K562 (cell line): ENCODE results near the gene IL1R1. TPM values are rescaled to one million over a fixed set of nuclear protein-coding genes. Genes with fewer than 3 reads are reported as not detected.
A peak's percentile ranks its signal among the peaks of the same experiment; 100 is the strongest.

Source experiments
- ATAC-seq: fragments of 200-7000 bp; cut with Tn5 transposase; 3 replicates; pipeline ENCODE4 v1.9.1; 2020; ENCODE audit warnings: moderate library complexity
- BruUV-seq: library from RNA; stranded (reverse); fragments of 400-500 nt; replicated peaks from 2 replicates; lab custom pipeline; 2021; lab: Mats Ljungman, UMichigan
- CTCF ChIA-PET: fragments of 300-600 bp; formaldehyde crosslinking; extraction: SDS; loops from one replicate; lab custom pipeline; 2021; ENCODE audit warnings: low intra/inter-chr PET ratio; lab: Yijun Ruan, JAX
- POLR2A ChIA-PET: fragments of 300-600, 350-650 bp; sonication (Branson Sonifier 250); formaldehyde crosslinking; extraction: SDS; loops from one replicate; lab custom pipeline; 2021; ENCODE audit warnings: antibody characterized with exemption, inconsistent platforms; lab: Yijun Ruan, JAX
- DNase-seq, 4 experiments: peaks; one replicate each; pipeline versions ENCODE4 v3.0.0 to v3.0.0-alpha.2; 2011 to 2018; ENCODE audit warnings: low spot score in 3 of 4, mixed read lengths in 3 of 4; ENCODE audit errors: extremely low read depth in 1 of 4
- FAIRE-seq: peaks from 2 replicates; lab custom pipeline; 2011; peaks lifted over from hg19 to GRCh38; lab: Jason Lieb, UNC
- H2AFZ ChIP-seq: 2 replicates; pipeline ENCODE4 v1.6.0; 2011; ENCODE audit warnings: low read depth, low read length, control low read depth, inconsistent platforms
- H3K27ac ChIP-seq: fragments of 200-600 bp; 3 replicates; pipeline ENCODE4 v1.8.0; 2011; ENCODE audit warnings: low read depth, mild to moderate bottlenecking, control low read depth, inconsistent platforms, low read length, moderate library complexity, mixed read lengths; ENCODE audit errors: extremely low read depth
- H3K27me3 ChIP-seq, 2 experiments: fragments of 300-600 bp in 1 of 2; 2 replicates in 1 of 2; 3 replicates in 1 of 2; pipeline versions ENCODE4 v1.6.0 to v1.8.0; 2011; ENCODE audit warnings: inconsistent platforms in 2 of 2, low read length in 2 of 2, mild to moderate bottlenecking in 1 of 2, mixed read lengths in 1 of 2, moderate library complexity in 1 of 2; ENCODE audit not compliant: control insufficient read depth in 2 of 2, insufficient read depth in 2 of 2
- H3K36me3 ChIP-seq: fragments of 300-600 bp; 3 replicates; pipeline ENCODE4 v1.8.0; 2011; ENCODE audit warnings: mild to moderate bottlenecking, low read length, inconsistent platforms; ENCODE audit not compliant: control insufficient read depth, insufficient read depth
- H3K4me1 ChIP-seq, 2 experiments: fragments of 200-600 bp in 1 of 2; replicated peaks in 1 of 2; 2 replicates in 1 of 2; 3 replicates in 1 of 2; pipeline versions ENCODE4 v1.5.1 to v1.8.0; 2011; ENCODE audit warnings: inconsistent platforms in 2 of 2, low read length in 2 of 2, mild to moderate bottlenecking in 1 of 2, mixed read lengths in 1 of 2, moderate library complexity in 1 of 2; ENCODE audit not compliant: control insufficient read depth in 2 of 2, insufficient read depth in 2 of 2
- H3K4me2 ChIP-seq: 2 replicates; pipeline ENCODE4 v1.6.1; 2011; ENCODE audit warnings: low read length, control low read depth, inconsistent platforms, mixed read lengths; ENCODE audit not compliant: insufficient read depth
- H3K4me3 ChIP-seq: fragments of 200-600 bp; sonication (generic), shearing (Covaris generic); 2 replicates; pipeline ENCODE4 v1.5.1; 2016; ENCODE audit warnings: control low read depth, inconsistent platforms
- H3K79me2 ChIP-seq: fragments of 200-600 bp; 3 replicates; pipeline ENCODE4 v1.8.0; 2011; ENCODE audit warnings: low read length, inconsistent platforms; ENCODE audit not compliant: control insufficient read depth, insufficient read depth
- H3K9ac ChIP-seq, 2 experiments: 2 replicates each; pipeline versions ENCODE4 v1.6.0 to v1.6.1; 2011; ENCODE audit warnings: low read depth in 2 of 2, low read length in 2 of 2, control low read depth in 1 of 2, inconsistent platforms in 1 of 2, mild to moderate bottlenecking in 1 of 2, mixed read lengths in 1 of 2; ENCODE audit not compliant: insufficient read depth in 1 of 2
- H3K9me1 ChIP-seq: one replicate; pipeline ENCODE4 v1.6.0; 2011; ENCODE audit warnings: inconsistent platforms, mild to moderate bottlenecking, low read length, moderate library complexity; ENCODE audit not compliant: control insufficient read depth, insufficient read depth
- H3K9me3 ChIP-seq: replicated peaks from 2 replicates; pipeline ENCODE4 v1.5.1; 2011; ENCODE audit warnings: low read depth, low read length, inconsistent platforms; ENCODE audit not compliant: control insufficient read depth, insufficient read depth
- H4K20me1 ChIP-seq: replicated peaks from 2 replicates; pipeline ENCODE4 v1.6.1; 2011; ENCODE audit warnings: low read length, inconsistent platforms, mixed read lengths; ENCODE audit not compliant: control insufficient read depth, insufficient read depth
- CREB1 ChIP-seq, 2 experiments: sonication (generic) in 1 of 2; formaldehyde crosslinking in 1 of 2; IDR thresholded peaks; 2 replicates each; pipeline versions ENCODE4 v1.6.1 to v1.8.0; 2012 to 2022; ENCODE audit warnings: inconsistent platforms in 1 of 2, mild to moderate bottlenecking in 1 of 2, missing genetic modification reagents in 1 of 2, moderate library complexity in 1 of 2
- HMG20A ChIP-seq: fragments of 450-650 bp; formaldehyde crosslinking; conservative IDR thresholded peaks from 2 replicates; pipeline ENCODE4 v1.4.0; 2020; ENCODE audit warnings: mild to moderate bottlenecking, mixed read lengths
- MEIS2 ChIP-seq: fragments of 450-650 bp; IDR thresholded peaks from 2 replicates; pipeline ENCODE4 v1.6.1; 2014; ENCODE audit warnings: mild to moderate bottlenecking; ENCODE audit not compliant: partially characterized antibody
- MYBL2 ChIP-seq, 2 experiments: fragments of 450-650 bp in 1 of 2; sonication (generic) in 1 of 2; formaldehyde crosslinking in 1 of 2; IDR thresholded peaks; 2 replicates each; pipeline versions ENCODE4 v1.6.1 to v1.8.1; 2017 to 2022; ENCODE audit warnings: borderline replicate concordance in 1 of 2, inconsistent platforms in 1 of 2, low read depth in 1 of 2, mild to moderate bottlenecking in 1 of 2, missing genetic modification reagents in 1 of 2, moderate library complexity in 1 of 2
- POLR2AphosphoS2 ChIP-seq: IDR thresholded peaks from 2 replicates; pipeline ENCODE4 v1.6.1; 2012; ENCODE audit warnings: low read length, improper control_type of control experiment
- RAD51 ChIP-seq: fragments of 450-650 bp; IDR thresholded peaks from 2 replicates; pipeline ENCODE4 v1.7.1; 2016; ENCODE audit warnings: low read depth, mild to moderate bottlenecking, borderline replicate concordance
- TGIF2 ChIP-seq: sonication (generic); formaldehyde crosslinking; IDR thresholded peaks from 2 replicates; pipeline ENCODE4 v1.8.1; 2022; ENCODE audit warnings: mild to moderate bottlenecking, missing genetic modification reagents, moderate library complexity
- ZC3H8 ChIP-seq: fragments of 450-650 bp; IDR thresholded peaks from 2 replicates; pipeline ENCODE4 v1.6.1; 2017
- ZNF146 ChIP-seq: IDR thresholded peaks from one replicate; pipeline ENCODE4 v1.6.1; 2018; ENCODE audit warnings: missing compliant biosample characterization; ENCODE audit not compliant: unreplicated experiment
- ZNF76 ChIP-seq: fragments of 250-450 bp; sonication (Bioruptor Pico); IDR thresholded peaks from 2 replicates; pipeline ENCODE4 v1.4.0; 2020; ENCODE audit warnings: mild to moderate bottlenecking, moderate library complexity, borderline replicate concordance
- ZNF785 ChIP-seq: fragments of 250-450 bp; sonication (Bioruptor Pico); IDR thresholded peaks from 2 replicates; pipeline ENCODE4 v1.4.0; 2020; ENCODE audit warnings: mild to moderate bottlenecking
- WGBS: fragments of 100-300 bp; shearing (Covaris generic); methylation state at CpG from one replicate; pipeline ENCODE4 v1.1.6; 2016; ENCODE audit warnings: low coverage, mixed read lengths; ENCODE audit not compliant: insufficient coverage; ENCODE audit errors: missing lambda C conversion rate; 5-methylcytosine and 5-hydroxymethylcytosine counted together
- in situ Hi-C: fragments of 300-500 bp; cut with MboI; formaldehyde crosslinking; loops from 4 replicates; pipeline ENCODE4 v1.15.0; 2018; ENCODE audit warnings: inconsistent platforms, mixed read lengths
- intact Hi-C: fragments of 100-400 bp; cut with micrococcal nuclease; formaldehyde crosslinking; loops from 2 replicates; pipeline ENCODE4 v1.14.2; 2022
- polyA plus RNA-seq, 8 experiments: library from polyadenylated mRNA; depleted of rRNA in 4 of 8; stranded (reverse) in 5 of 8; unstranded in 3 of 8; fragments of >200 nt; fragmentation: Nextera tagmentation in 2 of 8; fragmentation: Illumina TruSeq in 1 of 8; extraction: Ambion mirVana in 2 of 8; extraction: Trizol in 1 of 8; gene quantifications; 2 replicates each; pipeline versions ENCODE4 v1.2.1 to v1.2.3, GENCODE V29; 2011 to 2014; ENCODE audit warnings: inconsistent platforms in 1 of 8, missing spikeins in 1 of 8
- total RNA-seq, 7 experiments: library from RNA; depleted of rRNA in 6 of 7; stranded (reverse); fragments of >200 nt in 6 of 7; fragmentation: Illumina TruSeq in 2 of 7; extraction: Trizol in 2 of 7; gene quantifications; 2 replicates each; pipeline versions ENCODE4 v1.2.1 to v1.2.3, GENCODE V29; 2011 to 2021; ENCODE audit warnings: low replicate concordance in 1 of 7
- TF ChIP-seq, protein P1 (sequence below): fragments of 450-650 bp; formaldehyde crosslinking; IDR thresholded peaks from 2 replicates; pipeline ENCODE4 v1.4.0; 2020; ENCODE audit warnings: mild to moderate bottlenecking, moderate library complexity
- TF ChIP-seq, protein P2 (sequence below): fragments of 450-650 bp; IDR thresholded peaks from 2 replicates; pipeline ENCODE4 v1.7.1; 2018; ENCODE audit warnings: mild to moderate bottlenecking, low read depth; ENCODE audit not compliant: partially characterized antibody
- TF ChIP-seq, protein P3 (sequence below): sonication (generic); formaldehyde crosslinking; IDR thresholded peaks from 2 replicates; pipeline ENCODE4 v1.8.0; 2022; ENCODE audit warnings: mild to moderate bottlenecking, missing genetic modification reagents
- TF ChIP-seq, protein P4 (sequence below): fragments of 250-450 bp; sonication (Bioruptor Pico); IDR thresholded peaks from 2 replicates; pipeline ENCODE4 v1.5.0; 2021

IL1R1 gene
- total and polyA plus RNA-seq, 9 of the 15 experiments (the other 6 are each of a cell fraction or from before 2014, with no cell fraction given), result 0.81 to 3.9 (median 1.6) TPM

DNA sequence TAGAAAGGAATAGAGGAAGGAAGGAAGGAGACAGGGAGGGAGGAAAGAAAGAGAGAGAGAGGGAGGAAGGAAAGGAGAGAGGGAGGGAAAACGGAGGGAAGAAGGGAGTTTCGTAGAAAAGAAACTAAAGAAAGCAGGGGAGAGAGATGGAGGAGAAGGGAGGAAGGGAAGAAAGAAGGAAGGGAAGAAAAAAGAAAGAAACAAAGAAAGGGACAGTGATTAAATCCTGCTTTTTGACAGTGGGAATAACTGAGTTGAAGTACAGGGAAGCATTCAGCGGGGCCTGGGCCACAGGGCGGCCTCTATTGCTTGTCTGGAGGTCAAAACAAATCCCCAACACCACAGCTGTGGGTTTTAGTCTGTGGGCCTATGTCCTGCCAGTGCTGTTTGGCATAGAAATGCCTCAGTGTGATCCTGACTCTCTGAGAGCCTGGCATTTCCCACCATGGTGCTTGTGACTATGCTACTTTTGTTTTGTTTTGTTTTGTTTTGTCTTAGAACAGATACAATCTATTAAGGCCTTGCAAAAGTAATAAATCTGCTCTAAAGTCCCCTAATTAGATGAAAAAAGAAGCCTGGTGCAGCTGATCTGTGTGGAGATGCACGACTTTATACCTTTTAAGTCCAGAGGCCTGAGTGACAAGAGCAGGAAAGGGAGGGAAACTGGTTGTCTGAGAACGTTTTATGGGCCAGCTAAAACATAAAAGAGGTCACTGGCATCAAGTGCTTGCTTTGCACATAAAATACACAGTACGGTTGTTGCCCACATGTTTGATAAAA, 84.3 kb downstream of the IL1R1 start:
- peak overlapping the region; percentile 81 for H3K27ac ChIP-seq
- H2AFZ ChIP-seq, result peak overlapping the region; percentile 95
- no peaks in the 10 kb centered on the region for H3K27me3 ChIP-seq
- intact Hi-C loops (no loop called here), in situ Hi-C loops (no loop called here)
- no peaks in the 10 kb centered on the region for H3K36me3 ChIP-seq
- WGBS, result 73% methylated on average over 7 of the region's 7 CpGs
- ChIA-PET CTCF (no interaction called here), POLR2A (interaction anchor here (0.6 kb wide), 2 partner anchors 19 to 708 kb away, joined by 3 read pairs; no protein-coding TSS in a partner anchor)
- H3K9me3 ChIP-seq, result no peaks in the 10 kb centered on the region
- ATAC-seq (no peak), DNase-seq (no peak), FAIRE-seq (no peak)
- no peak overlapping the region for H3K9ac ChIP-seq
- H4K20me1 ChIP-seq, result no peaks in the 10 kb centered on the region
- no peaks in the 10 kb centered on the region for H3K79me2 ChIP-seq
- H3K9me1 ChIP-seq, result no peaks in the 10 kb centered on the region
- BruUV-seq, result no TSS peak
- H3K4me1 ChIP-seq, result peaks cover 3 to 24% of the 10 kb centered on the region in 2 experiments; a peak in 4 of 5 replicates
- no peak overlapping the region for H3K4me3 ChIP-seq
- peak overlapping the region; percentile 63; the same call in 1 of the 2 replicates for H3K4me2 ChIP-seq
- TF ChIP-seq ZNF785 (no peak), MYBL2 (IDR thresholded peaks at IDR 0.05; ENCODE audit: low read depth) (0 out of 2 replicates have a peak, but pooled peaks have one; percentile 25), MYBL2 (CRISPR knock-in tag; IDR thresholded peaks at IDR 0.05; ENCODE audit: borderline replicate concordance) (no peak), RAD51 (no peak), ZNF146 (CRISPR knock-in tag) (no peak), HMG20A (no peak), POLR2AphosphoS2 (no peak), ZNF76 (CRISPR knock-in tag) (no peak), ZC3H8 (no peak), CREB1 (IDR thresholded peaks at IDR 0.05) (no peak), CREB1 (CRISPR knock-in tag; IDR thresholded peaks at IDR 0.05) (no peak), TGIF2 (CRISPR knock-in tag) (no peak), MEIS2 (no peak)
- TF ChIP-seq, protein P1, sequence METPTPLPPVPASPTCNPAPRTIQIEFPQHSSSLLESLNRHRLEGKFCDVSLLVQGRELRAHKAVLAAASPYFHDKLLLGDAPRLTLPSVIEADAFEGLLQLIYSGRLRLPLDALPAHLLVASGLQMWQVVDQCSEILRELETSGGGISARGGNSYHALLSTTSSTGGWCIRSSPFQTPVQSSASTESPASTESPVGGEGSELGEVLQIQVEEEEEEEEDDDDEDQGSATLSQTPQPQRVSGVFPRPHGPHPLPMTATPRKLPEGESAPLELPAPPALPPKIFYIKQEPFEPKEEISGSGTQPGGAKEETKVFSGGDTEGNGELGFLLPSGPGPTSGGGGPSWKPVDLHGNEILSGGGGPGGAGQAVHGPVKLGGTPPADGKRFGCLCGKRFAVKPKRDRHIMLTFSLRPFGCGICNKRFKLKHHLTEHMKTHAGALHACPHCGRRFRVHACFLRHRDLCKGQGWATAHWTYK (CRISPR knock-in tag), result no peak
- TF ChIP-seq, protein P2, sequence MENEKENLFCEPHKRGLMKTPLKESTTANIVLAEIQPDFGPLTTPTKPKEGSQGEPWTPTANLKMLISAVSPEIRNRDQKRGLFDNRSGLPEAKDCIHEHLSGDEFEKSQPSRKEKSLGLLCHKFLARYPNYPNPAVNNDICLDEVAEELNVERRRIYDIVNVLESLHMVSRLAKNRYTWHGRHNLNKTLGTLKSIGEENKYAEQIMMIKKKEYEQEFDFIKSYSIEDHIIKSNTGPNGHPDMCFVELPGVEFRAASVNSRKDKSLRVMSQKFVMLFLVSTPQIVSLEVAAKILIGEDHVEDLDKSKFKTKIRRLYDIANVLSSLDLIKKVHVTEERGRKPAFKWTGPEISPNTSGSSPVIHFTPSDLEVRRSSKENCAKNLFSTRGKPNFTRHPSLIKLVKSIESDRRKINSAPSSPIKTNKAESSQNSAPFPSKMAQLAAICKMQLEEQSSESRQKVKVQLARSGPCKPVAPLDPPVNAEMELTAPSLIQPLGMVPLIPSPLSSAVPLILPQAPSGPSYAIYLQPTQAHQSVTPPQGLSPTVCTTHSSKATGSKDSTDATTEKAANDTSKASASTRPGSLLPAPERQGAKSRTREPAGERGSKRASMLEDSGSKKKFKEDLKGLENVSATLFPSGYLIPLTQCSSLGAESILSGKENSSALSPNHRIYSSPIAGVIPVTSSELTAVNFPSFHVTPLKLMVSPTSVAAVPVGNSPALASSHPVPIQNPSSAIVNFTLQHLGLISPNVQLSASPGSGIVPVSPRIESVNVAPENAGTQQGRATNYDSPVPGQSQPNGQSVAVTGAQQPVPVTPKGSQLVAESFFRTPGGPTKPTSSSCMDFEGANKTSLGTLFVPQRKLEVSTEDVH, result no peak
- TF ChIP-seq, protein P3, sequence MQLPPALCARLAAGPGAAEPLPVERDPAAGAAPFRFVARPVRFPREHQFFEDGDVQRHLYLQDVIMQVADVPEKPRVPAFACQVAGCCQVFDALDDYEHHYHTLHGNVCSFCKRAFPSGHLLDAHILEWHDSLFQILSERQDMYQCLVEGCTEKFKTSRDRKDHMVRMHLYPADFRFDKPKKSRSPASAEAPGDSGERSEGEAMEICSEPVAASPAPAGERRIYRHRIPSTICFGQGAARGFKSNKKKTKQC (CRISPR knock-in tag), result no peak
- TF ChIP-seq, protein P4, sequence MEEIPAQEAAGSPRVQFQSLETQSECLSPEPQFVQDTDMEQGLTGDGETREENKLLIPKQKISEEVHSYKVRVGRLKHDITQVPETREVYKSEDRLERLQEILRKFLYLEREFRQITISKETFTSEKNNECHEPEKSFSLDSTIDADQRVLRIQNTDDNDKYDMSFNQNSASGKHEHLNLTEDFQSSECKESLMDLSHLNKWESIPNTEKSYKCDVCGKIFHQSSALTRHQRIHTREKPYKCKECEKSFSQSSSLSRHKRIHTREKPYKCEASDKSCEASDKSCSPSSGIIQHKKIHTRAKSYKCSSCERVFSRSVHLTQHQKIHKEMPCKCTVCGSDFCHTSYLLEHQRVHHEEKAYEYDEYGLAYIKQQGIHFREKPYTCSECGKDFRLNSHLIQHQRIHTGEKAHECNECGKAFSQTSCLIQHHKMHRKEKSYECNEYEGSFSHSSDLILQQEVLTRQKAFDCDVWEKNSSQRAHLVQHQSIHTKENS (CRISPR knock-in tag), result no peak
